ENCODE measurements around the gene WNT7A. TPM values are rescaled to one million over a fixed set of nuclear protein-coding genes. Genes with fewer than 3 reads are reported as not detected.

WNT7A gene
- total and polyA plus RNA-seq, 4 donors = 5.0 to 18.6 (median 12.0) TPM

- Histone ChIP-seq H3K27me3 (ENCODE audit: control insufficient read depth, insufficient read depth, low read length) (no peaks in the 10 kb centered on the region), H3K36me3 (ENCODE audit: control insufficient read depth, insufficient read depth, low read length) (no peaks in the 10 kb centered on the region), H3K4me3 (ENCODE audit: low read depth, low read length) (no peak overlapping the region), H3K4me1 (ENCODE audit: control insufficient read depth, insufficient read depth, low read length) (peaks cover 6% of the 10 kb centered on the region), H3K9me3 (ENCODE audit: control insufficient read depth, insufficient read depth, low read length) (no peaks in the 10 kb centered on the region), H3K27ac (ENCODE audit: low read depth, low read length) (no peak overlapping the region)
- 86% methylated on average over 7 of the region's 7 CpGs for WGBS (ENCODE audit: insufficient coverage)
- no peak for DNase-seq (ENCODE audit: low read depth in 4 of 6, low spot score in 6 of 6)
Measured at GRCh38 chr3:13772321-13772745, 107.5 kb downstream of the WNT7A start.

DNA sequence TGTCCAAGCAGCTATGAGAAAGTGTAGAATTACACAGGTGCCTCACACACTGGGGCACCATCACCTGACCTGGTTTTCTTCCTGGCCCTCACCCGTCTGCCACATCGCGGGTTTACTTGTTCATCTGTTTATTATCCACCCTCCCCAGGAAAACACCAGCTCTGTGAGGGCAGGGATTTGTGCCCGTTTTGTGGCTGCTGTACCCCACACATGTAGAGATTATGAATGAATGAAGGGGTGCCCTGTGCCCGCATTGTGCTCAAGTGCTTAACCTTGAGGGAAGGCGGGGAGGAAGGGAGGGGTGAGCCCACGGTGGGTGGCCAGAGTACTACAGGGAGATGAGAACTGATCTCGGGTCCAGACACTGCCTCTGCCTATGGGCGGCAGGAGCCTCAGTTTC, 108.4 kb downstream of the WNT7A start:
- H3K27ac ChIP-seq (ENCODE audit: low read depth, low read length) = no peak overlapping the region
- 83% methylated on average over 6 of the region's 9 CpGs for WGBS (ENCODE audit: insufficient coverage)
- H3K27me3 ChIP-seq (ENCODE audit: control insufficient read depth, insufficient read depth, low read length) = no peaks in the 10 kb centered on the region
- H3K4me1 ChIP-seq (ENCODE audit: control insufficient read depth, insufficient read depth, low read length) = peaks cover 6% of the 10 kb centered on the region
- H3K36me3 ChIP-seq (ENCODE audit: control insufficient read depth, insufficient read depth, low read length) = no peaks in the 10 kb centered on the region
- H3K4me3 ChIP-seq (ENCODE audit: low read depth, low read length) = no peak overlapping the region
- H3K9me3 ChIP-seq (ENCODE audit: control insufficient read depth, insufficient read depth, low read length) = no peaks in the 10 kb centered on the region
- no peak for DNase-seq (ENCODE audit: low read depth in 4 of 6, low spot score in 6 of 6)

DNA sequence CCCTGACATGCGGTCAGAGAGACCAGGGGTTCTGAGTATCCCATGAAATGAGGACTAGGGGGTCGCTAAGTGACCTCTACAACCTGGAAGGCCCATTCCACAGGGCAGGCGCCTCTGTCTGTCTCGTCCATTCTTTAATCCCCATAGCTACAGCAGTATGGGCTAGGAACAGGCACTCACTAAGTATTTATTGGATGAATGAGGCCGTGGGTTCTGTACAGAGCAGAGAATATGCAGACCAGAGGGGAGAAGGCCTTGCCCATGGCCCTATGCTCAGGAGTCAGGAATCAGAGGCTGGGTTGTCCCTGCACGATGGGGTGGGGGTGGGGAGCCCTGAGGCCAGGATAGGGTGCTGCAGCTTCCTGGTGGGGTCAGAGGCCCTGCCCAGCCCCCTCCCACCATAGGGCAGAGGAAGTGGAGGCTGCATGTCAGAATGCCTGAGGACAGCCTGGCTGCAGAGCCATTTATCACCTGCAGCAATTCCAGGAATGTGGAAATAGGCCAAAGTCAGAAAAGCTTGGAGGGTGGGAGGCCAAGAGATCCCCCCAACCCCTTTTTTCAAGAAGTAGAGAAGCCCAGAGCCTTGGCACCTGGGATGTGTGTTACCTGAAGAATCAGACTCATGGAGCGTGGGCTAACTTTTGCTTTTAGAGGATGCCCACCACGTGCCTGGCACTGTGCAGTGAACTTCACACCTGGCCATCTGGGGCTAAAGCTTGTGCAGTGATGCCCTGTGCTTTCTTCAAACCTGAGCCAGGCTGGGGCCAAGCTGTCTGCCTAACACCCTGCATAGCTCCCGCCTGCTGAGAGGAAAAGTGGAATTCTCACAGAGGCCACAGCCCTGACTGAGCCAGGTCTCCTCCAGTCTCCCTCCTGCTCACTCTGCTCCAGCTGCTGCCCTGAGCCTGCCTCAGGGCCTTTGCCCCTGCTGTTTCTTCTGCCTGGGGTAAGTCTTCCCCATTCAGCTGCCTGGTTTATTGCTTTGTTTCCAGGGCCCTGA, 109.4 kb downstream of the WNT7A start:
- Histone ChIP-seq H3K36me3 (ENCODE audit: control insufficient read depth, insufficient read depth, low read length) (no peaks in the 10 kb centered on the region), H3K4me1 (ENCODE audit: control insufficient read depth, insufficient read depth, low read length) (peaks cover 6% of the 10 kb centered on the region), H3K27ac (ENCODE audit: low read depth, low read length) (no peak overlapping the region), H3K9me3 (ENCODE audit: control insufficient read depth, insufficient read depth, low read length) (no peaks in the 10 kb centered on the region), H3K4me3 (ENCODE audit: low read depth, low read length) (no peak overlapping the region), H3K27me3 (ENCODE audit: control insufficient read depth, insufficient read depth, low read length) (no peaks in the 10 kb centered on the region)
- WGBS (ENCODE audit: insufficient coverage) = 76% methylated on average over 5 of the region's 9 CpGs
- no peak for DNase-seq (ENCODE audit: low read depth in 4 of 6, low spot score in 6 of 6)

- H3K9me3 ChIP-seq (ENCODE audit: control insufficient read depth, insufficient read depth, low read length) = no peaks in the 10 kb centered on the region
- no peak for DNase-seq (ENCODE audit: low read depth in 4 of 6, low spot score in 6 of 6)
- peaks cover 6% of the 10 kb centered on the region for H3K4me1 ChIP-seq (ENCODE audit: control insufficient read depth, insufficient read depth, low read length)
- no peak overlapping the region for H3K4me3 ChIP-seq (ENCODE audit: low read depth, low read length)
- H3K27me3 ChIP-seq (ENCODE audit: control insufficient read depth, insufficient read depth, low read length) = no peaks in the 10 kb centered on the region
- no peak overlapping the region for H3K27ac ChIP-seq (ENCODE audit: low read depth, low read length)
- 94% methylated on average over 5 of the region's 8 CpGs for WGBS (ENCODE audit: insufficient coverage)
- no peaks in the 10 kb centered on the region for H3K36me3 ChIP-seq (ENCODE audit: control insufficient read depth, insufficient read depth, low read length)
Measured at GRCh38 chr3:13769422-13769821, 110.4 kb downstream of the WNT7A start.

GRCh38 chr3:13768453-13768852, 111.4 kb downstream of the WNT7A start:
- Histone ChIP-seq H3K4me1 (ENCODE audit: control insufficient read depth, insufficient read depth, low read length) (peaks cover 6% of the 10 kb centered on the region), H3K9me3 (ENCODE audit: control insufficient read depth, insufficient read depth, low read length) (no peaks in the 10 kb centered on the region), H3K27me3 (ENCODE audit: control insufficient read depth, insufficient read depth, low read length) (no peaks in the 10 kb centered on the region), H3K27ac (ENCODE audit: low read depth, low read length) (no peak overlapping the region), H3K36me3 (ENCODE audit: control insufficient read depth, insufficient read depth, low read length) (no peaks in the 10 kb centered on the region), H3K4me3 (ENCODE audit: low read depth, low read length) (no peak overlapping the region)
- WGBS (ENCODE audit: insufficient coverage) = 83% methylated on average over 10 of the region's 11 CpGs
- DNase-seq (ENCODE audit: low read depth in 4 of 6, low spot score in 6 of 6) = no peak

DNA sequence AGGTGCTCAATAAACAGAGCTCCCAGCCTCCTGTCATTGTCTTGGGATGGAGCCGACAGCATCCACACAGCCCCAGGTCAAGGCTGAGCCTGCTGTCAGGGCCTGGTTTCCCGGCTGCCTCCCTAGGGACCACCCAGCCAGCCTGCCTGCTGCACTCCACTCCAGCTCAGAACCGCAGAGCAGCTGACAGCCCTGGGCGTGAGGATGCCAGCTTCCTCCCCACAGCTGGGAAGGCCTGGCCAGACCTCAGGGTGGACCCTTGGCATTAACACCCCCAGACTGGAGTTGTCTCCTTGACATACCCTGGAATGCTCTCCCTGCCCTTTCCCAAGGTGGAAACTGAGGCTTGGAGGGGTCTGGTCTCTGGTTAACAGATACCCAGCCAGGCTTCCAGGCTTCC, 112.0 kb downstream of the WNT7A start:
- Histone ChIP-seq H3K4me3 (ENCODE audit: low read depth, low read length) (no peak overlapping the region), H3K9me3 (ENCODE audit: control insufficient read depth, insufficient read depth, low read length) (no peaks in the 10 kb centered on the region), H3K36me3 (ENCODE audit: control insufficient read depth, insufficient read depth, low read length) (no peaks in the 10 kb centered on the region), H3K4me1 (ENCODE audit: control insufficient read depth, insufficient read depth, low read length) (peaks cover 6% of the 10 kb centered on the region), H3K27me3 (ENCODE audit: control insufficient read depth, insufficient read depth, low read length) (no peaks in the 10 kb centered on the region), H3K27ac (ENCODE audit: low read depth, low read length) (no peak overlapping the region)
- 44% methylated on average over 4 of the region's 4 CpGs for WGBS (ENCODE audit: insufficient coverage)
- DNase-seq (ENCODE audit: low read depth in 4 of 6, low spot score in 6 of 6) = no peak

DNA sequence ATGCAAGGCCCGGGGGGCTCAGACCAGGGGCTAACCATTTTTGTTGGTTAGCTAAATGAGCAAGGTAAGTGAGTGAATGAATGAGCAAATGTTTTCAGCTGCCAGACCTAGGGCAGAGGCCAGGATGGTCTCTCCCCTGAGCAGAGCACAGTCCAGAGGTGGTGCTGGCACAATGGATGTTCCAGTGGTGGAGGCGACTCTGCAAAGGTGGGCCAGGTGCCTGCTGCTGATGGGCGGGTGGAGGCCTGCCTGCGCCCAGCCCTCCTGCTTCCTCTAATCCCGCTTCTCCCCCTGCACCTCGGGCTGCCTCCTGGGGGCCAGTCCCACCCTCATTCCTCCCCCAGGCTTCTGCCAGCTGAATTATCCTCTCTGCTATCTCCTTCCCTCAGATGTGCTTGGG, 112.8 kb downstream of the WNT7A start:
- 95% methylated on average over 2 of the region's 6 CpGs for WGBS (ENCODE audit: insufficient coverage)
- H3K27ac ChIP-seq (ENCODE audit: low read depth, low read length) = no peak overlapping the region
- no peaks in the 10 kb centered on the region for H3K9me3 ChIP-seq (ENCODE audit: control insufficient read depth, insufficient read depth, low read length)
- no peaks in the 10 kb centered on the region for H3K27me3 ChIP-seq (ENCODE audit: control insufficient read depth, insufficient read depth, low read length)
- no peaks in the 10 kb centered on the region for H3K36me3 ChIP-seq (ENCODE audit: control insufficient read depth, insufficient read depth, low read length)
- peaks cover 6% of the 10 kb centered on the region for H3K4me1 ChIP-seq (ENCODE audit: control insufficient read depth, insufficient read depth, low read length)
- DNase-seq (ENCODE audit: low read depth in 4 of 6, low spot score in 6 of 6) = no peak
- no peak overlapping the region for H3K4me3 ChIP-seq (ENCODE audit: low read depth, low read length)

Other genes starting within 250 kb of the WNT7A start
- 10 to 100 TPM; 12.1 to 15.0 TPM for gene CHCHD4, start 244.8 kb upstream of the WNT7A start, total RNA-seq
- 10 to 100 TPM; 15.0 to 18.1 TPM for gene CHCHD4, start 244.8 kb upstream of the WNT7A start, polyA plus RNA-seq (ENCODE audit: insufficient read length in 2 of 2)
- 10 to 100 TPM; 48.5 to 79.3 TPM for gene TMEM43, start 245.0 kb upstream of the WNT7A start, total RNA-seq
- 10 to 100 TPM; 42.7 to 49.4 TPM for gene TMEM43, start 245.0 kb upstream of the WNT7A start, polyA plus RNA-seq (ENCODE audit: insufficient read length in 2 of 2)

Data from spinal cord (tissue), 10 donors.